K562 (cell line): ENCODE measurements around the gene SNAI1. TPM values are rescaled to one million over a fixed set of nuclear protein-coding genes. Genes with fewer than 3 reads are reported as not detected.
A peak's percentile ranks its signal among the peaks of the same experiment; 100 is the strongest.

Experiments used
- ATAC-seq: fragments of 200-7000 bp; cut with Tn5 transposase; 3 replicates; pipeline ENCODE4 v1.9.1; 2020; ENCODE audit warnings: moderate library complexity
- BruUV-seq: library from RNA; stranded (reverse); fragments of 400-500 nt; replicated peaks from 2 replicates; lab custom pipeline; 2021; lab: Mats Ljungman, UMichigan
- CTCF ChIA-PET: fragments of 300-600 bp; formaldehyde crosslinking; extraction: SDS; loops from one replicate; lab custom pipeline; 2021; ENCODE audit warnings: low intra/inter-chr PET ratio; lab: Yijun Ruan, JAX
- POLR2A ChIA-PET: fragments of 300-600, 350-650 bp; sonication (Branson Sonifier 250); formaldehyde crosslinking; extraction: SDS; loops from one replicate; lab custom pipeline; 2021; ENCODE audit warnings: antibody characterized with exemption, inconsistent platforms; lab: Yijun Ruan, JAX
- DNase-seq, 4 experiments: peaks; one replicate each; pipeline versions ENCODE4 v3.0.0 to v3.0.0-alpha.2; 2011 to 2018; ENCODE audit warnings: low spot score in 3 of 4, mixed read lengths in 3 of 4; ENCODE audit errors: extremely low read depth in 1 of 4
- FAIRE-seq: peaks from 2 replicates; lab custom pipeline; 2011; peaks lifted over from hg19 to GRCh38; lab: Jason Lieb, UNC
- H2AFZ ChIP-seq: 2 replicates; pipeline ENCODE4 v1.6.0; 2011; ENCODE audit warnings: low read depth, low read length, control low read depth, inconsistent platforms
- H3K27ac ChIP-seq: fragments of 200-600 bp; 3 replicates; pipeline ENCODE4 v1.8.0; 2011; ENCODE audit warnings: low read depth, mild to moderate bottlenecking, control low read depth, inconsistent platforms, low read length, moderate library complexity, mixed read lengths; ENCODE audit errors: extremely low read depth
- H3K27me3 ChIP-seq, 2 experiments: fragments of 300-600 bp in 1 of 2; 2 replicates in 1 of 2; 3 replicates in 1 of 2; pipeline versions ENCODE4 v1.6.0 to v1.8.0; 2011; ENCODE audit warnings: inconsistent platforms in 2 of 2, low read length in 2 of 2, mild to moderate bottlenecking in 1 of 2, mixed read lengths in 1 of 2, moderate library complexity in 1 of 2; ENCODE audit not compliant: control insufficient read depth in 2 of 2, insufficient read depth in 2 of 2
- H3K36me3 ChIP-seq: fragments of 300-600 bp; 3 replicates; pipeline ENCODE4 v1.8.0; 2011; ENCODE audit warnings: mild to moderate bottlenecking, low read length, inconsistent platforms; ENCODE audit not compliant: control insufficient read depth, insufficient read depth
- H3K4me1 ChIP-seq, 2 experiments: fragments of 200-600 bp in 1 of 2; replicated peaks in 1 of 2; 2 replicates in 1 of 2; 3 replicates in 1 of 2; pipeline versions ENCODE4 v1.5.1 to v1.8.0; 2011; ENCODE audit warnings: inconsistent platforms in 2 of 2, low read length in 2 of 2, mild to moderate bottlenecking in 1 of 2, mixed read lengths in 1 of 2, moderate library complexity in 1 of 2; ENCODE audit not compliant: control insufficient read depth in 2 of 2, insufficient read depth in 2 of 2
- H3K4me2 ChIP-seq: 2 replicates; pipeline ENCODE4 v1.6.1; 2011; ENCODE audit warnings: low read length, control low read depth, inconsistent platforms, mixed read lengths; ENCODE audit not compliant: insufficient read depth
- H3K4me3 ChIP-seq: fragments of 200-600 bp; sonication (generic), shearing (Covaris generic); 2 replicates; pipeline ENCODE4 v1.5.1; 2016; ENCODE audit warnings: control low read depth, inconsistent platforms
- H3K79me2 ChIP-seq: fragments of 200-600 bp; 3 replicates; pipeline ENCODE4 v1.8.0; 2011; ENCODE audit warnings: low read length, inconsistent platforms; ENCODE audit not compliant: control insufficient read depth, insufficient read depth
- H3K9ac ChIP-seq, 2 experiments: 2 replicates each; pipeline versions ENCODE4 v1.6.0 to v1.6.1; 2011; ENCODE audit warnings: low read depth in 2 of 2, low read length in 2 of 2, control low read depth in 1 of 2, inconsistent platforms in 1 of 2, mild to moderate bottlenecking in 1 of 2, mixed read lengths in 1 of 2; ENCODE audit not compliant: insufficient read depth in 1 of 2
- H3K9me1 ChIP-seq: one replicate; pipeline ENCODE4 v1.6.0; 2011; ENCODE audit warnings: inconsistent platforms, mild to moderate bottlenecking, low read length, moderate library complexity; ENCODE audit not compliant: control insufficient read depth, insufficient read depth
- H3K9me3 ChIP-seq: replicated peaks from 2 replicates; pipeline ENCODE4 v1.5.1; 2011; ENCODE audit warnings: low read depth, low read length, inconsistent platforms; ENCODE audit not compliant: control insufficient read depth, insufficient read depth
- H4K20me1 ChIP-seq: replicated peaks from 2 replicates; pipeline ENCODE4 v1.6.1; 2011; ENCODE audit warnings: low read length, inconsistent platforms, mixed read lengths; ENCODE audit not compliant: control insufficient read depth, insufficient read depth
- WGBS: fragments of 100-300 bp; shearing (Covaris generic); methylation state at CpG from one replicate; pipeline ENCODE4 v1.1.6; 2016; ENCODE audit warnings: low coverage, mixed read lengths; ENCODE audit not compliant: insufficient coverage; ENCODE audit errors: missing lambda C conversion rate; 5-methylcytosine and 5-hydroxymethylcytosine counted together
- in situ Hi-C: fragments of 300-500 bp; cut with MboI; formaldehyde crosslinking; loops from 4 replicates; pipeline ENCODE4 v1.15.0; 2018; ENCODE audit warnings: inconsistent platforms, mixed read lengths
- intact Hi-C: fragments of 100-400 bp; cut with micrococcal nuclease; formaldehyde crosslinking; loops from 2 replicates; pipeline ENCODE4 v1.14.2; 2022
- polyA plus RNA-seq, 8 experiments: library from polyadenylated mRNA; depleted of rRNA in 4 of 8; stranded (reverse) in 5 of 8; unstranded in 3 of 8; fragments of >200 nt; fragmentation: Nextera tagmentation in 2 of 8; fragmentation: Illumina TruSeq in 1 of 8; extraction: Ambion mirVana in 2 of 8; extraction: Trizol in 1 of 8; gene quantifications; 2 replicates each; pipeline versions ENCODE4 v1.2.1 to v1.2.3, GENCODE V29; 2011 to 2014; ENCODE audit warnings: inconsistent platforms in 1 of 8, missing spikeins in 1 of 8
- total RNA-seq, 7 experiments: library from RNA; depleted of rRNA in 6 of 7; stranded (reverse); fragments of >200 nt in 6 of 7; fragmentation: Illumina TruSeq in 2 of 7; extraction: Trizol in 2 of 7; gene quantifications; 2 replicates each; pipeline versions ENCODE4 v1.2.1 to v1.2.3, GENCODE V29; 2011 to 2021; ENCODE audit warnings: low replicate concordance in 1 of 7
- TF ChIP-seq, protein P1 (sequence below): IDR thresholded peaks from 2 replicates; pipeline ENCODE4 v1.6.1; 2016; ENCODE audit warnings: missing genetic modification characterization, missing compliant biosample characterization
- TF ChIP-seq, protein P2 (sequence below), 2 experiments: fragments of 450-650 bp; formaldehyde crosslinking in 1 of 2; IDR thresholded peaks; 2 replicates each; pipeline versions ENCODE4 v1.4.0 to v1.6.1; 2014 to 2020; ENCODE audit warnings: mild to moderate bottlenecking in 2 of 2, borderline replicate concordance in 1 of 2, low read depth in 1 of 2

The SNAI1 gene
- total and polyA plus RNA-seq, 9 of the 15 experiments (the other 6 are each of a cell fraction or from before 2014, with no cell fraction given) = 0.32 to 11.6 (median 2.0) TPM

DNA sequence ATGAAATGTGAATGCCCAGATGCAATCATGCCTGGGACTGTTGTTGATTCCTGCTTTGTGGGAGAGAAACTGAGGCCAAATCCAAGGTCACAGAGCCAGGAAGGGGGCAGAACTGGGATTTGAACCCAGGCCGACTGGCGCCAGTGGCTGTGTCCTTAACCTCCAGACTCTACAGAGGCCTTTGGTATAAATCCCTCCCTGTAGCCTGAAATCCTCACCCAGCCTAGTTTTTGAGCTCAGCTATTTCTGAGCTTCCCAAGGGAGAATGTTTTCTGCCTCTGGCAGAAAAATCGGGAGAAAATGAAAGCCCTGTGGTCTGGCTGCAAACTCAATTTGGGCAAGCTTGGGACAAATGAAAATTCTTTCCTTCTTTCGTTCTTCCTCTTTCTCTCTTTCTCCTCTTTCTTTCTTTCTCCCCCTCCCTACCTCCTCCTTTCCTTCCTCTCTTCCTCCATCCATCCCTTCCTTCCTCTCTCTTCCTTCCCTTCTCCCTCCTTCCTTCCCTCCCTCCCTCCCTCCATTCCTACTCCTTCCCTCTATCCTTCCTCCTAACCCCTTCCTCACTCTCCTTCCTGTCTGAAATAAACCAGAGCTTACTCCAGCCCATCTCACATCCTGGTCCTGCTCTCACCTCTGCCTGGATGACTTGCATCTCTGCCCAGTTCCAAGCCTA is 34.9 kb downstream of the SNAI1 start:
- no peak for FAIRE-seq
- no peaks in the 10 kb centered on the region for H3K9me3 ChIP-seq
- no peaks in the 10 kb centered on the region for H4K20me1 ChIP-seq
- H3K4me1 ChIP-seq = peaks cover 31 to 36% of the 10 kb centered on the region in 2 experiments
- DNase-seq = no peak
- H2AFZ ChIP-seq = no peak overlapping the region
- no peaks in the 10 kb centered on the region for H3K27me3 ChIP-seq
- no peak overlapping the region for H3K4me2 ChIP-seq
- H3K9me1 ChIP-seq = no peaks in the 10 kb centered on the region
- H3K79me2 ChIP-seq = no peaks in the 10 kb centered on the region; the same call in 2 of the 3 replicates
- TF ChIP-seq, protein P1, sequence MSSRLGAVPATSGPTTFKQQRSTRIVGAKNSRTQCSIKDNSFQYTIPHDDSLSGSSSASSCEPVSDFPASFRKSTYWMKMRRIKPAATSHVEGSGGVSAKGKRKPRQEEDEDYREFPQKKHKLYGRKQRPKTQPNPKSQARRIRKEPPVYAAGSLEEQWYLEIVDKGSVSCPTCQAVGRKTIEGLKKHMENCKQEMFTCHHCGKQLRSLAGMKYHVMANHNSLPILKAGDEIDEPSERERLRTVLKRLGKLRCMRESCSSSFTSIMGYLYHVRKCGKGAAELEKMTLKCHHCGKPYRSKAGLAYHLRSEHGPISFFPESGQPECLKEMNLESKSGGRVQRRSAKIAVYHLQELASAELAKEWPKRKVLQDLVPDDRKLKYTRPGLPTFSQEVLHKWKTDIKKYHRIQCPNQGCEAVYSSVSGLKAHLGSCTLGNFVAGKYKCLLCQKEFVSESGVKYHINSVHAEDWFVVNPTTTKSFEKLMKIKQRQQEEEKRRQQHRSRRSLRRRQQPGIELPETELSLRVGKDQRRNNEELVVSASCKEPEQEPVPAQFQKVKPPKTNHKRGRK = peak; percentile 59; the same call in 1 of the 2 replicates
- TF ChIP-seq, protein P2, sequence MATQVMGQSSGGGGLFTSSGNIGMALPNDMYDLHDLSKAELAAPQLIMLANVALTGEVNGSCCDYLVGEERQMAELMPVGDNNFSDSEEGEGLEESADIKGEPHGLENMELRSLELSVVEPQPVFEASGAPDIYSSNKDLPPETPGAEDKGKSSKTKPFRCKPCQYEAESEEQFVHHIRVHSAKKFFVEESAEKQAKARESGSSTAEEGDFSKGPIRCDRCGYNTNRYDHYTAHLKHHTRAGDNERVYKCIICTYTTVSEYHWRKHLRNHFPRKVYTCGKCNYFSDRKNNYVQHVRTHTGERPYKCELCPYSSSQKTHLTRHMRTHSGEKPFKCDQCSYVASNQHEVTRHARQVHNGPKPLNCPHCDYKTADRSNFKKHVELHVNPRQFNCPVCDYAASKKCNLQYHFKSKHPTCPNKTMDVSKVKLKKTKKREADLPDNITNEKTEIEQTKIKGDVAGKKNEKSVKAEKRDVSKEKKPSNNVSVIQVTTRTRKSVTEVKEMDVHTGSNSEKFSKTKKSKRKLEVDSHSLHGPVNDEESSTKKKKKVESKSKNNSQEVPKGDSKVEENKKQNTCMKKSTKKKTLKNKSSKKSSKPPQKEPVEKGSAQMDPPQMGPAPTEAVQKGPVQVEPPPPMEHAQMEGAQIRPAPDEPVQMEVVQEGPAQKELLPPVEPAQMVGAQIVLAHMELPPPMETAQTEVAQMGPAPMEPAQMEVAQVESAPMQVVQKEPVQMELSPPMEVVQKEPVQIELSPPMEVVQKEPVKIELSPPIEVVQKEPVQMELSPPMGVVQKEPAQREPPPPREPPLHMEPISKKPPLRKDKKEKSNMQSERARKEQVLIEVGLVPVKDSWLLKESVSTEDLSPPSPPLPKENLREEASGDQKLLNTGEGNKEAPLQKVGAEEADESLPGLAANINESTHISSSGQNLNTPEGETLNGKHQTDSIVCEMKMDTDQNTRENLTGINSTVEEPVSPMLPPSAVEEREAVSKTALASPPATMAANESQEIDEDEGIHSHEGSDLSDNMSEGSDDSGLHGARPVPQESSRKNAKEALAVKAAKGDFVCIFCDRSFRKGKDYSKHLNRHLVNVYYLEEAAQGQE (IDR thresholded peaks at IDR 0.05; ENCODE audit: borderline replicate concordance) = no peak
- TF ChIP-seq, protein P2 (CRISPR knock-in tag; IDR thresholded peaks at IDR 0.05; ENCODE audit: low read depth) = no peak
- CTCF ChIA-PET = no interaction called here
- no peak overlapping the region for H3K4me3 ChIP-seq
- H3K27ac ChIP-seq = no peak overlapping the region
- POLR2A ChIA-PET = interaction anchor here (0.5 to 1.8 kb wide), 3 partner anchors 17 to 143 kb away, joined by 3 to 5 read pairs (median 3); no protein-coding TSS in a partner anchor
- 60% methylated on average over 3 of the region's 4 CpGs for WGBS
- H3K36me3 ChIP-seq = no peaks in the 10 kb centered on the region
- intact Hi-C loops (no loop called here), in situ Hi-C loops (no loop called here)
- BruUV-seq = no TSS peak
- no peak for ATAC-seq
- no peak overlapping the region; a peak in 1 of 4 replicates for H3K9ac ChIP-seq
